ENCODE results near the gene CHKA. TPM values are rescaled to one million over a fixed set of nuclear protein-coding genes. Genes with fewer than 3 reads are reported as not detected.

Gene CHKA
- total and polyA plus RNA-seq, 9 of the 15 experiments (the other 6 are each of a cell fraction or from before 2014, with no cell fraction given) = 3.6 to 37.0 (median 30.2) TPM

- TF ChIP-seq ZNF592 (IDR thresholded peaks at IDR 0.05) = peak; percentile 91
- TF ChIP-seq ARID1B (IDR thresholded peaks at IDR 0.05) = 0 out of 2 replicates have a peak, but pooled peaks have one; percentile 31
- peak; percentile 50 for TF ChIP-seq SAP30 (IDR thresholded peaks at IDR 0.05; ENCODE audit: borderline replicate concordance, insufficient read depth, low read depth, low read length, poor library complexity, severe bottlenecking)
- peak; percentile 38; the same call in 1 of the 2 replicates for TF ChIP-seq POLR2G (IDR thresholded peaks at IDR 0.05; ENCODE audit: low read depth, low read length)
- TF ChIP-seq SMARCA4 (IDR thresholded peaks at IDR 0.05) = peak; percentile 30; the same call in 1 of the 2 replicates
- peak; percentile 23 for TF ChIP-seq TBP (optimal IDR thresholded peaks at IDR 0.05; ENCODE audit: low read depth, low read length)
- TF ChIP-seq GABPA (tag; conservative IDR thresholded peaks at IDR 0.05; ENCODE audit: low read depth) = peak; percentile 40; the same call in 1 of the 2 replicates
- peak in 1 of 2 experiments; percentile 63; a peak in 1 of 4 replicates for TF ChIP-seq SIN3A (IDR thresholded peaks at IDR 0.05; ENCODE audit: borderline replicate concordance in 2 of 2, control insufficient read depth in 1 of 2, low read depth in 2 of 2, low read length in 2 of 2)
- TF ChIP-seq POLR2A (conservative IDR thresholded peaks at IDR 0.05) = 0 out of 2 replicates have a peak, but pooled peaks have one; percentile 21
- TF ChIP-seq PKNOX1 (IDR thresholded peaks at IDR 0.05) = peak; percentile 38; the same call in 1 of the 2 replicates
- TF ChIP-seq NFRKB (IDR thresholded peaks at IDR 0.05; ENCODE audit: low read depth) = no peak
- no peak for TF ChIP-seq ZKSCAN3 (CRISPR knock-in tag; IDR thresholded peaks at IDR 0.05)
- no peak for TF ChIP-seq POU5F1 (IDR thresholded peaks at IDR 0.05; ENCODE audit: borderline replicate concordance, low read depth, low read length, partially characterized antibody)
- TF ChIP-seq ZNF347 (CRISPR knock-in tag; IDR thresholded peaks at IDR 0.05; ENCODE audit: low read depth) = no peak
- no peak for TF ChIP-seq PREB (CRISPR knock-in tag; IDR thresholded peaks at IDR 0.05)
- peak; percentile 42 for TF ChIP-seq KDM5B (IDR thresholded peaks at IDR 0.05; ENCODE audit: insufficient replicate concordance, low read depth, low read length)
- TF ChIP-seq SMARCE1 (IDR thresholded peaks at IDR 0.05) = no peak
- peak; percentile 90 for TF ChIP-seq MAX (CRISPR knock-in tag; IDR thresholded peaks at IDR 0.05)
- no peak for TF ChIP-seq ID3 (CRISPR knock-in tag; IDR thresholded peaks at IDR 0.05)
- peak; percentile 23; the same call in 1 of the 2 replicates for TF ChIP-seq ID3 (tag; IDR thresholded peaks at IDR 0.05)
- TF ChIP-seq XRCC3 (IDR thresholded peaks at IDR 0.05) = no peak
These were observed 25.7 kb upstream of the CHKA start (continued) for GRCh38 chr11:68146704-68147474.
